HCT116 (cell line): ENCODE data around the gene HIRA. TPM values are rescaled to one million over a fixed set of nuclear protein-coding genes. Genes with fewer than 3 reads are reported as not detected.

Source experiments
- ATAC-seq: fragments of 200-7000 bp; cut with Tn5 transposase; 2 replicates; pipeline ENCODE4 v1.9.1; 2020; ENCODE audit warnings: mild to moderate bottlenecking, moderate library complexity
- BruUV-seq: library from RNA; stranded (reverse); fragments of 400-500 nt; replicated peaks from 2 replicates; lab custom pipeline; 2021; lab: Mats Ljungman, UMichigan
- CTCF ChIA-PET: fragments of 300-600 bp; sonication (Branson Sonifier 250); formaldehyde crosslinking; loops from one replicate; lab custom pipeline; 2021; ENCODE audit warnings: antibody characterized with exemption; lab: Charles Lee
- POLR2A ChIA-PET: fragments of 300-600, 350-600 bp; sonication (Branson Sonifier 250); formaldehyde crosslinking; loops from one replicate; lab custom pipeline; 2021; ENCODE audit warnings: antibody characterized with exemption; lab: Charles Lee
- RAD21 ChIA-PET, 2 experiments: fragments of 300-600 bp; sonication (Branson Sonifier 250); formaldehyde crosslinking; loops; one replicate each; lab custom pipeline; 2023; ENCODE audit warnings: low total read pairs in 2 of 2; ENCODE audit not compliant: uncharacterized antibody in 2 of 2, unreplicated experiment in 2 of 2, low non-redundant PET in 1 of 2; lab: Charles Lee
- DNase-seq: peaks from one replicate; pipeline ENCODE4 v3.0.0-alpha.2; 2010; ENCODE audit warnings: low read depth, low spot score
- H2AFZ ChIP-seq: fragments of 200-600 bp; shearing (Covaris generic), sonication (generic); 2 replicates; pipeline ENCODE4 v1.6.1; 2017; ENCODE audit warnings: low read depth, mixed run types, mixed read lengths, antibody characterized with exemption, low read length; ENCODE audit not compliant: poor library complexity, severe bottlenecking
- H3K27ac ChIP-seq: 2 replicates; pipeline ENCODE4 v1.5.1; 2012; ENCODE audit warnings: low read depth, low read length
- H3K27me3 ChIP-seq: fragments of 200-600 bp; sonication (generic); 2 replicates; pipeline ENCODE4 v1.6.1; 2016; ENCODE audit warnings: mixed run types, low read length, mixed read lengths; ENCODE audit not compliant: insufficient read depth
- H3K36me3 ChIP-seq, 2 experiments: fragments of 200-500 bp in 1 of 2; fragments of 200-600 bp in 1 of 2; sonication (Bioruptor generic) in 1 of 2; sonication (generic) in 1 of 2; 2 replicates each; pipeline versions ENCODE4 v1.5.1 to v1.6.1; 2014 to 2016; ENCODE audit warnings: low read length in 2 of 2, inconsistent platforms in 1 of 2, mixed read lengths in 1 of 2, mixed run types in 1 of 2; ENCODE audit not compliant: insufficient read depth in 2 of 2, control insufficient read depth in 1 of 2
- H3K4me1 ChIP-seq, 2 experiments: fragments of 200-600 bp in 1 of 2; sonication (generic) in 1 of 2; 2 replicates each; pipeline versions ENCODE4 v1.5.1 to v1.6.1; 2012 to 2017; ENCODE audit warnings: low read length in 2 of 2, inconsistent platforms in 1 of 2, mild to moderate bottlenecking in 1 of 2, mixed read lengths in 1 of 2, mixed run types in 1 of 2, moderate library complexity in 1 of 2; ENCODE audit not compliant: insufficient read depth in 2 of 2, control insufficient read depth in 1 of 2
- H3K4me2 ChIP-seq: fragments of 200-600 bp; sonication (generic); 2 replicates; pipeline ENCODE4 v1.6.1; 2017; ENCODE audit warnings: mixed run types, low read length, mixed read lengths
- H3K4me3 ChIP-seq, 2 experiments: fragments of 200-600 bp in 1 of 2; sonication (generic) in 1 of 2; replicated peaks in 1 of 2; 2 replicates each; pipeline ENCODE4 v1.5.1; 2011 to 2016; ENCODE audit warnings: low read length in 2 of 2, control low read depth in 1 of 2, low read depth in 1 of 2, mild to moderate bottlenecking in 1 of 2, mixed read lengths in 1 of 2, mixed run types in 1 of 2
- H3K79me2 ChIP-seq: fragments of 200-600 bp; sonication (generic); 2 replicates; pipeline ENCODE4 v1.6.1; 2017; ENCODE audit warnings: mild to moderate bottlenecking, mixed run types, low read length, moderate library complexity, mixed read lengths; ENCODE audit not compliant: insufficient read depth
- H3K9ac ChIP-seq: fragments of 200-600 bp; sonication (generic); 2 replicates; pipeline ENCODE4 v1.6.1; 2016; ENCODE audit warnings: low read length, mixed read lengths
- H3K9me2 ChIP-seq: fragments of 200-600 bp; sonication (generic), shearing (Covaris generic); 2 replicates; pipeline ENCODE4 v1.6.1; 2017; ENCODE audit warnings: mixed run types, mild to moderate bottlenecking, moderate library complexity; ENCODE audit not compliant: insufficient read depth
- H3K9me3 ChIP-seq, 2 experiments: fragments of 200-500 bp in 1 of 2; fragments of 200-600 bp in 1 of 2; sonication (Bioruptor generic) in 1 of 2; sonication (generic) in 1 of 2; 2 replicates each; pipeline ENCODE4 v1.6.1; 2014 to 2017; ENCODE audit warnings: low read length in 2 of 2, mixed read lengths in 2 of 2, inconsistent platforms in 1 of 2, low read depth in 1 of 2, mild to moderate bottlenecking in 1 of 2, mixed run types in 1 of 2, moderate library complexity in 1 of 2; ENCODE audit not compliant: control insufficient read depth in 1 of 2, insufficient read depth in 1 of 2
- H4K20me1 ChIP-seq: fragments of 200-600 bp; sonication (generic), shearing (Covaris generic); 2 replicates; pipeline ENCODE4 v1.6.1; 2017; ENCODE audit warnings: mixed run types, mild to moderate bottlenecking, moderate library complexity; ENCODE audit not compliant: insufficient read depth
- CEBPB ChIP-seq: IDR thresholded peaks from 2 replicates; pipeline ENCODE4 v1.6.1; 2012; ENCODE audit warnings: low read depth
- EGR1 ChIP-seq: IDR thresholded peaks from 2 replicates; pipeline ENCODE4 v1.6.1; 2012; ENCODE audit warnings: low read depth
- ELF1 ChIP-seq: IDR thresholded peaks from 2 replicates; pipeline ENCODE4 v1.6.1; 2012; ENCODE audit warnings: low read depth, borderline replicate concordance
- EZH2 ChIP-seq: fragments of 200-600 bp; sonication (generic); IDR thresholded peaks from 2 replicates; pipeline ENCODE4 v1.6.1; 2017; ENCODE audit warnings: antibody characterized with exemption, mixed run types
- EZH2phosphoT487 ChIP-seq: fragments of 200-600 bp; IDR thresholded peaks from 2 replicates; pipeline ENCODE4 v1.6.1; 2018; ENCODE audit warnings: antibody characterized with exemption, borderline replicate concordance
- FOSL1 ChIP-seq: IDR thresholded peaks from 2 replicates; pipeline ENCODE4 v1.6.1; 2012; ENCODE audit warnings: low read depth
- JUND ChIP-seq: IDR thresholded peaks from 2 replicates; pipeline ENCODE4 v1.6.1; 2012
- POLR2AphosphoS5 ChIP-seq: IDR thresholded peaks from 2 replicates; pipeline ENCODE4 v1.6.1; 2011; ENCODE audit warnings: mild to moderate bottlenecking, low read depth, low read length, moderate library complexity
- SP1 ChIP-seq: IDR thresholded peaks from 2 replicates; pipeline ENCODE4 v1.6.1; 2012; ENCODE audit warnings: low read depth
- TCF7L2 ChIP-seq: IDR thresholded peaks from 2 replicates; pipeline ENCODE4 v1.7.0; 2011; ENCODE audit warnings: borderline replicate concordance, inconsistent platforms; ENCODE audit not compliant: insufficient read depth, insufficient read length; ENCODE audit errors: extremely low read depth
- YY1 ChIP-seq: IDR thresholded peaks from 2 replicates; pipeline ENCODE4 v1.6.1; 2011; ENCODE audit warnings: low read length, low read depth, moderate library complexity, mild to moderate bottlenecking; ENCODE audit not compliant: insufficient replicate concordance; ENCODE audit errors: extremely low read depth
- ZNF274 ChIP-seq: fragments of 200-500 bp; sonication (Bioruptor generic); IDR thresholded peaks from 2 replicates; pipeline ENCODE4 v1.6.1; 2014; ENCODE audit warnings: mild to moderate bottlenecking, low read depth, low read length, inconsistent platforms
- intact Hi-C: fragments of 100-400 bp; cut with micrococcal nuclease; formaldehyde crosslinking; loops from 2 replicates; pipeline ENCODE4 v1.10.0; 2022
- total RNA-seq: library from RNA; stranded (reverse); gene quantifications from one replicate; pipeline ENCODE4 v1.2.1, GENCODE V29; 2021; ENCODE audit not compliant: unreplicated experiment
- TF ChIP-seq, protein P1 (sequence below): IDR thresholded peaks from 2 replicates; pipeline ENCODE4 v1.6.1; 2012
- TF ChIP-seq, protein P2 (sequence below): IDR thresholded peaks from 2 replicates; pipeline ENCODE4 v1.6.1; 2012

Gene HIRA
- total RNA-seq, 1 experiment from 2014 or later: 30.6 TPM

DNA sequence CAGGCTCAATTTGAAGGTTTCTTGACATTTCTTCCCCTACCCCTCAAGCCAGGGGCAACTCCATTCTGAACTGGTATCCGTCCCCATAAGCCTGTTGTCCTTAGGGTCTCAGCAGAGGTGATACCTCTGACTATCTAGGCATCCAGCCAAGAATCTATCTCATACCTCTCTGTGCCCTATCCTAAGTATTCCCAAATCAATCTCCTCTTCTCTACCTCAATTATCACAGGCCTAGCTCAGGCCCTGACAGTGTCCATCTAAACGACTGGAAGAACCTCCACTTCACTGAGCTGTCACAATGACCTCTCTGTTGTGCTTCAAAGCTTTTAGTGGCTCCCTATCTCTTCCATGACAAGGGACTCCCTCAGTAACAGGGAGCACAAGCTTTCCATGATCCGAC is 26.9 kb downstream of the HIRA start:
- TF ChIP-seq EZH2 (no peak), SP1 (no peak), ELF1 (no peak), EZH2phosphoT487 (no peak), JUND (no peak), TCF7L2 (no peak), ZNF274 (no peak), FOSL1 (no peak), CEBPB (no peak), YY1 (no peak), POLR2AphosphoS5 (no peak), EGR1 (no peak)
- TF ChIP-seq, protein P1, sequence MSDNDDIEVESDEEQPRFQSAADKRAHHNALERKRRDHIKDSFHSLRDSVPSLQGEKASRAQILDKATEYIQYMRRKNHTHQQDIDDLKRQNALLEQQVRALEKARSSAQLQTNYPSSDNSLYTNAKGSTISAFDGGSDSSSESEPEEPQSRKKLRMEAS: no peak
- TF ChIP-seq, protein P2, sequence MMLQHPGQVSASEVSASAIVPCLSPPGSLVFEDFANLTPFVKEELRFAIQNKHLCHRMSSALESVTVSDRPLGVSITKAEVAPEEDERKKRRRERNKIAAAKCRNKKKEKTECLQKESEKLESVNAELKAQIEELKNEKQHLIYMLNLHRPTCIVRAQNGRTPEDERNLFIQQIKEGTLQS: no peak
- ATAC-seq (no peak), DNase-seq (no peak)
- H3K79me2 ChIP-seq: no peaks in the 10 kb centered on the region; the same call in 1 of the 2 replicates
- H3K4me2 ChIP-seq: no peak overlapping the region
- H3K4me1 ChIP-seq: peaks cover 0 to 10% of the 10 kb centered on the region in 2 experiments; a peak in 2 of 4 replicates
- no peak overlapping the region for H3K27ac ChIP-seq
- ChIA-PET CTCF (no interaction called here), RAD21 (no interaction called here), POLR2A (no interaction called here)
- no peaks in the 10 kb centered on the region for H4K20me1 ChIP-seq
- intact Hi-C loops: no loop called here
- no peak overlapping the region for H3K9ac ChIP-seq
- no peaks in the 10 kb centered on the region for H3K9me2 ChIP-seq
- H3K36me3 ChIP-seq: peaks cover 32 to 34% of the 10 kb centered on the region in 2 experiments; a peak in 3 of 4 replicates
- no peaks in the 10 kb centered on the region for H3K9me3 ChIP-seq
- no peak overlapping the region for H2AFZ ChIP-seq
- BruUV-seq: no TSS peak
- H3K4me3 ChIP-seq: no peak overlapping the region
- H3K27me3 ChIP-seq: no peaks in the 10 kb centered on the region
